Measurements from ENCODE around the gene PUS1. TPM values are rescaled to one million over a fixed set of nuclear protein-coding genes. Genes with fewer than 3 reads are reported as not detected.
A peak's percentile ranks its signal among the peaks of the same experiment; 100 is the strongest.

The PUS1 gene
- total and polyA plus RNA-seq, 5 experiments from 2014 or later = 16.9 to 57.0 (median 35.1) TPM

GRCh38 chr12:131986910-131987309 lies 57.8 kb downstream of the PUS1 start:
- Mint-ChIP-seq H3K27ac (no peak overlapping the region), H3K4me1 (peaks cover 0 to 9% (median 2%) of the 10 kb centered on the region in 4 donors), H3K9me3 (no peaks in the 10 kb centered on the region), H3K36me3 (peaks cover 13 to 95% (median 15%) of the 10 kb centered on the region in 3 donors), H3K4me3 (no peak overlapping the region), H3K27me3 (no peaks in the 10 kb centered on the region)
- no peak for DNase-seq
- ATAC-seq = no peak
- POLR2A ChIA-PET = no interaction called here

DNA sequence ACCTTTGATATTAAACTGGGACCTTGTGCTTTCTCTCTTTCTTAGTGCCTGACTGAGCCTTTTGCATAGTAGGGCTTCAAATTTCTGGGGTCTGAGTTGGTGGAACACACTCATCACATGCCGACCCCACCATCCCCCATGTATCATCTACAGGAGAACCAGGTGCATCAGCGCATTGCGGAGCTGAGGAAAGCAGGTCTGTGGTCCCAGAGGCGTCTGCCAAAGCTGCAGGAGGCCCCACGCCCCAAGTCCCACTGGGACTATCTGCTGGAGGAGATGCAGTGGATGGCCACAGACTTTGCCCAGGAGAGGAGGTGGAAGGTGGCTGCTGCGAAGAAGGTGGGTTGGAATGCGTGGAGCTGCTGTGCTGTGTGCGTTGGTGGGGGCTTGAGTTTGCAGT lies 58.5 kb downstream of the PUS1 start:
- no peaks in the 10 kb centered on the region for H3K9me3 Mint-ChIP-seq
- ATAC-seq (no peak), DNase-seq (no peak)
- H3K4me1 Mint-ChIP-seq = peaks cover 0 to 9% (median 2%) of the 10 kb centered on the region in 4 donors
- POLR2A ChIA-PET = interaction anchor here (0.7 kb wide), 1 partner anchor 38 kb away, joined by 11 read pairs; the partner anchor contains the start of gene EP400
- H3K4me3 Mint-ChIP-seq = no peak overlapping the region
- no peaks in the 10 kb centered on the region for H3K27me3 Mint-ChIP-seq
- H3K27ac Mint-ChIP-seq = peak overlapping the region in 3 of 10 donors; percentile 10 to 84 (median 59)
- H3K36me3 Mint-ChIP-seq = peaks cover 13 to 95% (median 16%) of the 10 kb centered on the region in 3 donors

DNA sequence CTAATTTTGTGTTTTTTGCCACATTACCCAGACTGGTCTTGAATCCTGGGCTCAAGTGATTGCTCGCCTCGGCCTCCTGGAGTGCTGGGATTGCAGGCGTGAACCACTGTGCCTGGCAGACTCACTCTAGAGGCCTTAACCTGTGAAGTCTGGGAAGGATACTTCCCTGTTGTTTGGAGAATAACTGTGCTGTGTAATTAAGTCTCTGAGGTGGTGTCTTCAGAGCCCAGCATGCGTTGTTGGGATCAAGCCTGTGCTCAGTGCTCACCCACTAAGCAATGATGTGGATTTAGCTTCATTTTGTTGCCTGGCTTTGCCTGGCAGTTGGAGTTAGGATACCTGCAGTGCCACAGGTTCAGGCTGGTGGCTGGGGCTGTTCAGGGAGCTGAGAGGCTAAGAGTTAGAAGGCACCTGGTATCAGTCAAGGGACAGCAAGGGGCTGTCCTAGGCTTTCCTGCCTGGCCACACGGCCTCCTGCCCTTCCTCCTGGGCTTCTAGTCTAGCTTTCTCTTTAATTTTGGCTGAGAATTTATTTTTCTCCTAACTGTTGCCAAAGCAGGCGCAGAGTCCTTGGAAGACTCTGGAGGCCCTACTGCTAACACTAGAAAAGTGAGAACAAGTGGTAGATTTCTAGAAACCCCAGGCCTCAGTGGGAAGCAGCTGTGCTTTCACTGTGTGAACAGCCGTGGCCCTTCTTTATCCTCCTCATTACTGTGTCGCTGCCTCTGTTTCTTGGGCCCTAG lies 59.1 kb downstream of the PUS1 start:
- Mint-ChIP-seq H3K27ac (peak overlapping the region in 2 of 10 donors; percentile 56 to 71), H3K4me1 (peaks cover 0 to 9% (median 2%) of the 10 kb centered on the region in 4 donors), H3K9me3 (no peaks in the 10 kb centered on the region), H3K27me3 (no peaks in the 10 kb centered on the region), H3K4me3 (no peak overlapping the region), H3K36me3 (peaks cover 13 to 97% (median 20%) of the 10 kb centered on the region in 3 donors)
- DNase-seq (no peak), ATAC-seq (no peak)
- POLR2A ChIA-PET = interaction anchor here (0.7 kb wide), 1 partner anchor 39 kb away, joined by 11 read pairs; the partner anchor contains the start of gene EP400

DNA sequence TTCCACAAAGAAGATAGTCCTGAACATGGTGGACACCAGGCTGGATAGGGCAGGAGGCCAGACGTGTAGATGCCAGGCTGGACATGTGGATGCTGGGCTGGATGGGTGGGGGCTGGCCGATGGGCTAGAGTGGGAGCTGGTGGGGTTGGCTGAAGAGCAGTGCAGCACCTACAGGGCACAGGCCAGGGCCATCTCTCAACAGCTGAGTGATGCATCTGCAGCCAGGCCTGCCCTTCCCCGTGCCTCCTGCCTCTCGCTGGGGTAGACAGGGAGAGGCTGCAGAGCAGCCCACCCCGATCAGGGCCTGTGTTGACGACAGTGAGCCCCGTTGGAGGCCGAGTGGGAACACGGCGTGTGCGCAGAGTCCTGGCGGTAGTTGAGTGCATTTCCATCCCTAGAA lies 59.9 kb downstream of the PUS1 start:
- no peak overlapping the region for H3K27ac Mint-ChIP-seq

GRCh38 chr12:131990066-131990979 lies 61.2 kb downstream of the PUS1 start:
- Mint-ChIP-seq H3K36me3 (peaks cover 16 to 98% (median 31%) of the 10 kb centered on the region in 3 donors), H3K27me3 (no peaks in the 10 kb centered on the region), H3K4me3 (no peak overlapping the region)

More for the DNA sequence above, 59.9 kb downstream of the PUS1 start:
- POLR2A ChIA-PET = no interaction called here
- Mint-ChIP-seq H3K27me3 (no peaks in the 10 kb centered on the region), H3K4me3 (no peak overlapping the region), H3K4me1 (peaks cover 0 to 9% (median 2%) of the 10 kb centered on the region in 4 donors), H3K36me3 (peaks cover 16 to 97% (median 26%) of the 10 kb centered on the region in 3 donors), H3K9me3 (no peaks in the 10 kb centered on the region)
- no peak for DNase-seq
- no peak for ATAC-seq

GRCh38 chr12:131990980-131991305 lies 61.9 kb downstream of the PUS1 start:
- POLR2A ChIA-PET = no interaction called here
- no peak for DNase-seq
- H3K4me3 Mint-ChIP-seq = no peak overlapping the region
- peak overlapping the region in 3 of 10 donors; percentile 57 to 65 (median 61) for H3K27ac Mint-ChIP-seq
- peaks cover 0 to 9% (median 2%) of the 10 kb centered on the region in 4 donors for H3K4me1 Mint-ChIP-seq
- ATAC-seq = no peak
- no peaks in the 10 kb centered on the region for H3K9me3 Mint-ChIP-seq
- no peaks in the 10 kb centered on the region for H3K27me3 Mint-ChIP-seq
- H3K36me3 Mint-ChIP-seq = peaks cover 16 to 93% (median 31%) of the 10 kb centered on the region in 3 donors

More at GRCh38 chr12:131990066-131990979, 61.2 kb downstream of the PUS1 start:
- no peaks in the 10 kb centered on the region for H3K9me3 Mint-ChIP-seq
- H3K4me1 Mint-ChIP-seq = peaks cover 0 to 9% (median 2%) of the 10 kb centered on the region in 4 donors
- no peak for DNase-seq
- POLR2A ChIA-PET = no interaction called here
- no peak for ATAC-seq
- H3K27ac Mint-ChIP-seq = peak overlapping the region in 4 of 10 donors; percentile 44 to 65 (median 59)

DNA sequence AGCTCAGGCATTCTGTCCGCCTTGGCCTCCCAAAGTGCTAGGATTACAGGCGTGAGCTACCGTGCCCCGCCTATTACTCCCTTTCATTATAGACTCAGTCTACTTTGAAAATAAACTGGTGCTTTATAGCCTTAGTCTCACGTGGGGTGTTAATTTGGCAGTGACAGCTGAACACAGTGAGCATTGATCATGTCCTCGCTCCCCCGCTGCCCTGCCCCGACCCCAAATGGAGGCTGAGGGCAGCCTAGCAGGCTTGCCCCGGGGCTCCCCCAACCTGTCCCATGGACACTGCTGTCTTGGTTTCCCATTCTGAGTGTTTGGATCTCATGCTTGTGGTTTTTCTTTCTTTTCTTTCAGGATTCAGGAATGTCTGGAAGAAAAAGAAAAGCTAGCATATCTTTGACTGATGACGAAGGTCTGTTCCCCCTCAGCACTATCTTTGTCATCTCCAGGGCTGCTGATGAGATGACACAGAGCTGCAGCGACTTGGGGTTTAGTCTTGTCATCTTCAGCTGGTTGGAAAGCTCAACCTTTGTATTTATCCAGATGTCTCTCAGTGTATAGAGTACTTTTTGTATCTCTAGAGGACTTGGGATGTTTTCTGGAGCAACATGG lies 62.8 kb downstream of the PUS1 start:
- ATAC-seq (no peak), DNase-seq (no peak)
- POLR2A ChIA-PET = no interaction called here
- Mint-ChIP-seq H3K9me3 (no peaks in the 10 kb centered on the region), H3K36me3 (peaks cover 16 to 91% (median 25%) of the 10 kb centered on the region in 3 donors), H3K4me1 (peaks cover 0 to 7% (median 2%) of the 10 kb centered on the region in 4 donors), H3K4me3 (no peak overlapping the region), H3K27ac (no peak overlapping the region), H3K27me3 (no peaks in the 10 kb centered on the region)

GRCh38 chr12:131994589-131994988 lies 65.5 kb downstream of the PUS1 start:
- H3K27ac Mint-ChIP-seq = peak overlapping the region in 2 of 10 donors; percentile 44 to 62
- peaks cover 16 to 81% (median 19%) of the 10 kb centered on the region in 3 donors for H3K36me3 Mint-ChIP-seq
- no peak overlapping the region for H3K4me3 Mint-ChIP-seq
- POLR2A ChIA-PET = no interaction called here
- peaks cover 0 to 2% (median 0%) of the 10 kb centered on the region in 4 donors for H3K4me1 Mint-ChIP-seq
- no peaks in the 10 kb centered on the region for H3K27me3 Mint-ChIP-seq
- DNase-seq (no peak), ATAC-seq (no peak)
- no peaks in the 10 kb centered on the region for H3K9me3 Mint-ChIP-seq

Other genes with a start within 250 kb of the PUS1 start
- gene SFSWAP, start 218.2 kb upstream of the PUS1 start, total RNA-seq = 100 to 1,000 TPM; 108 TPM
- gene SFSWAP, start 218.2 kb upstream of the PUS1 start, polyA plus RNA-seq = 10 to 100 TPM; 14.8 to 23.3 (median 17.8) TPM
- 1 to 10 TPM in 1 of 2 experiments, under 1 TPM in 1; 0.62 to 1.5 TPM for gene MMP17, start 100.9 kb upstream of the PUS1 start, total RNA-seq
- gene MMP17, start 100.9 kb upstream of the PUS1 start, polyA plus RNA-seq = not detected
- 10 to 100 TPM; 47.1 to 54.4 TPM for gene ULK1, start 34.7 kb upstream of the PUS1 start, total RNA-seq
- gene ULK1, start 34.7 kb upstream of the PUS1 start, polyA plus RNA-seq = under 1 TPM; 0.43 to 0.76 (median 0.68) TPM
- gene EP400, start 20.7 kb downstream of the PUS1 start, total RNA-seq = 10 to 100 TPM; 80.6 to 82.5 TPM
- gene EP400, start 20.7 kb downstream of the PUS1 start, polyA plus RNA-seq = 1 to 10 TPM; 1.1 to 3.4 (median 2.0) TPM
- gene DDX51, start 215.0 kb downstream of the PUS1 start, total RNA-seq = 10 to 100 TPM; 55.7 to 57.9 TPM
- 10 to 100 TPM in 1 of 3 donors, 1 to 10 TPM in 2; 7.4 to 20.9 (median 7.8) TPM for gene DDX51, start 215.0 kb downstream of the PUS1 start, polyA plus RNA-seq
- 10 to 100 TPM; 21.8 to 23.5 TPM for gene NOC4L, start 215.2 kb downstream of the PUS1 start, total RNA-seq
- gene NOC4L, start 215.2 kb downstream of the PUS1 start, polyA plus RNA-seq = 10 to 100 TPM; 20.0 to 31.2 (median 23.7) TPM